DMS79 treated with DMSO at 0.1 percent for 48 hours (cell line): ENCODE results near the gene UNC5CL.

Experiments used
- DNase-seq: peaks from one replicate; lab custom pipeline; 2025; lab: John Stamatoyannopoulos, UW

Gene UNC5CL

DNA sequence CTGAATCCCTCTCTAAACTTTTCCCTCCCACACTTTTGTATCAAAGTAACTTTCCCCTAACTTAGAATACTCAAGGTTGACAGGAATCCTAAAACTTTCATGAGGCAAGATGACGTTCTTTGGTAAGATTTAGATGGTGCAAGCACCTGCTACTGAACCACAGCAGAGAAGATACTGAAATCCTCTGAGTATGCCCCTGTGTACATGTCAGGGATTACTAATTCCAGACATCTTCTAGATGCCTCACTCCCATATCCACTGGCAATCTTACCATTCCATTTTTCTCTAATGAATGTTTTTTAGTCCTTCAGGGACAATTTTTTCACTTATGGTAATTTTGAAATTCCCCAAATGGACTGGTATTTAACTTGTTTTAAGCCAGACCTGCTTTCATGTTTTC, 23.0 kb upstream of the UNC5CL start:
- DNase-seq: no peak

- DNase-seq: peak; percentile 51
Observed at GRCh38 chr6:41061196-41061726, 22.2 kb upstream of the UNC5CL start.

DNA sequence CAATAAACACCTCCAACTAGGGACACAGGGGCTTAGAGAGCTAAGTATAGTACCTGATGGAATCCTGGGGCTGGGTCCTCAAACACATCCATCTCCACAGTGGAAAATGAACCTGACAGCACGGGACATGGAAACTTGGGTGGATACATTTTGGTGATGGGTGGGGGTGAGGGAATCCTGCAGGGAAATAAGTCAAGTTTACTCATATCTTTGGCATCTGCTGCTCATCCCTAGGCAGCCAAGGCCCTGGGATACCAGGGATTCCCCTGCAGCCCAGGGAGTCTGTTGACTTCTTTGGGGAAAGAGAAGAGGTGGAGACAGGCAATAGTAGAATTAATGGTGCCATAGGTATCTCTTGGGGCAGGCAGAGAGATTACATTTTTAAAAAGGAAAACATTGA, 20.5 kb upstream of the UNC5CL start:
- no peak for DNase-seq

DNA sequence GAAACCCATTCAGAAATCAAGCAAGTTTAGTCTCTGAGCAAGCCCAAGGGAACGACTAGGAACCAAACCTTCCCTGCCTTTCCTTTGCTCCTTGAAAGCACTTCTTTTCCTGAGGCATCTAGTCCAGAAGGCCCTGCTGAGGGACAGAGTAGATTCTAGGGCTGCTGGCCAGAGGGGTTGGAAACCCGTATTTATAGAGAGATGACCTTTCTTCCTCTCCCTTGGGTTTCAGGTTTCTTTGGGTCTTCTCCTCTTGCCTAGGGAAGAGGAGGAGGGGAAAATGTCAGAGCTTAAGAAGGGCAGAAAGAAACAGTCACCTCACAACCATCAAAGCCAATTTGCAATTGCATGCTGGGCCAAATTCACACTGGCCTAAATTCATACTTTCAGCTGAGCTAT, 19.8 kb upstream of the UNC5CL start:
- DNase-seq: no peak

DNA sequence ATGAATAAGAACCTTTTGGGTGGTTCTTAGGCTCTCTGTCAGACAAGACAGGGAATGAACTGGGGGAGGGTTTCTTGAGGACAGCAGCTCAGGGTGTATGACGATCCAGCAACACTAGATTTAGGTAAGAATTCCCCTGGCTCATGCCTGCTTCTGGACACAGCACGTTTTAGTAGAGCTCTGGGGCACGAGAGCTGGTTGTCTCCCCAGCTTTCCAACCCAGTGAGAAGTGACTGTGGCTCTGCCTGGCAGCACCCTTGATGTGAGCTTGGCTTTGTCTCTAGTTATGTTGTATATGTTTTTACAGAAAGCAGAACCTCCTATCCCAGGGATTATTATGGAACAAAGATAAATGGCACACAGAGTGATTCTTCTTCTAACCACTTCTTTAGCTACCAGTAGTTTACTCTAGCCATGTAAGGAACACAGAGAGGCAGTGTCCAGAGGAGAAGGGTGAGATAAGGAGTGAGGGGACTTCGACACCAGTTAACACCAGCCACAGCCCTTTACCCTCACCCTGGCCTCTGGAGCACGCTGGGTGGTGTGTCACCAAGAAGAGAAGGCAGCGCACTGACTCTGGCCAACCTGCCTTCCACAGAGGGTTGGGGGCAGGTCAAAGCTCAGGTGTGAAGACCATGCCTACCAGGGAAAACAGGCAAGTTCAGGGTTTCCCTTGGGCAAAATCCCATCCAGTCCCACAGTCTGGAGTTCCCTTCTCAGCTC, 17.9 kb upstream of the UNC5CL start:
- no peak for DNase-seq

DNA sequence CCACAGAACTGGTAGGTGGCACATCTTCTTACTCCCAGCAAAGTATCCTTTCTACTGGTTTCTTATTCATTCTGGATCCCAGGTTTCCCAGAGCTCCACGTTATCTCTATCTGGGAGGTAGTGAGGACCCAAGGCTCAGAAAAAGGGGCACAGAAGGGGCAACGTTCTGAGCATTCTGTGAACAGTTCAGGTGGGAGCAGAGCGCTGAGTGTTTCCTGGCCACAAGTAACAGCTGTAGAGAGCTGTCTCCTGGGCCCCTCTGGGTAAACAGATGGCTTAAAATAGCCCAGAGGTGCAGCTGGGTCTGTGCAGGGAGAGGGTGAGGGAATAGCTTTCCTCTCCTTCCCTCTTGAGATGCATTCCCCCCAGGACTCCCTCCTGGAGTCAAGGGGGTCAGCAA, 16.1 kb upstream of the UNC5CL start:
- DNase-seq: no peak

DNA sequence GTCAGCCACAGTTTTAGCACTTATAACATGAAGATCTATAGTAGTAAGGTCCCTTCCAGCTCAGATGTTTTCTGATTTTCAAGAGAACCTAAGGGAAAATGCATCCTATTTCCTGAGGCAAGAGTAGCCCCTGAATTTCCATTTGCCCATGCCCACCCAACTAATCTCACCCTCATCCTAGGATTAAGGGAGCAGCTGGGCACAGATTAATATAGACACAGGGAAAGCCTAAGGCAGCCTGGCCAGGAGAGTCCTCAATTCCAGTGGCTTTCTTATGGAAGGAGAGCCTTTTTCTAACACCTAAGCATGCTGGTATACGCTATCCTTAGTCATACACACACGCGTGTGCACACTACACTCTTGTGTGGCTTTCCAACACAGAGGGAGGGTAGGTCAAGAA, 15.5 kb upstream of the UNC5CL start:
- no peak for DNase-seq

GRCh38 chr6:41053041-41053440, 14.0 kb upstream of the UNC5CL start, which contains the start of gene APOBEC2:
TSS of gene APOBEC2 (plus strand) at chr6:41053202. CDS start at chr6:41053348, 146 bp downstream.
- DNase-seq: no peak

DNA sequence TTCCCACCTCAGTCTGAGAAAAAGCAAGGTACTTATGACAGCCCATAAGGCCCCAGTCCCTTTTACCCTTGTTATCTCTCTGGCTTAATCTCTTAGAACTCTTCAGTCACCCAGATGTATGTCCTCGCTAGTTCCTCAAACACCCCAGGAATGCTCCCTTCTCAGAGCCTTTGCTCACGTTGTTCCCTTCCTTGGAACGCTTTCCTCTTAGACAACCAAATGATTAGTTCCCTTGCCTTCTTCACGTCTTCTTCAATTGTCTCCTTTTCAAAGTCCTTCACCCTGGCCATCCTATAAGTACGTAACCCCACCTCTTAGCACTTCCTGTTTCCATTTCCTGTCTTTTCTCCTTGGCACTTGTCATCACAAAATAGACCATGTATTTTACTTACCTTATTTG, 12.9 kb upstream of the UNC5CL start:
- DNase-seq: no peak

DNA sequence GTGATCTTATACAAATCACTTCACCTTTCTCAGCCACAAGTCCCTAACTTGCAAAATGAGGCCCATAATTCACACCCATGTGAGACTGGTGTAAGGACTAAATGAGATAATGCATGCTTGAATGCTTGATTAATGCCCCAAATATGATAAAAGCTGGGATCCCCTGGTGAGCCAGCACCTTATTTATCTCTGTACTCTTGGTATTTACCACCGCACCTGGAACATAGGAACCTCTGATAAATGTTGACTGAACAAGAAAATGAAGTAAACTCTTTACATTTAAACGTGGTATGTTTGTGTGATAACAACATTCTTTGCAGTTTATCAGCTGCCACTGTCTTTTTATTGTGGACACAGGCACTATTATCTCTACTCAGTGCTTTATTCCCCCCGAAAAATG, 11.5 kb upstream of the UNC5CL start:
- no peak for DNase-seq

GRCh38 chr6:41049955-41050354, 10.9 kb upstream of the UNC5CL start:
- DNase-seq: no peak

- DNase-seq: no peak
Observed at GRCh38 chr6:41049521-41049920, 10.5 kb upstream of the UNC5CL start.

GRCh38 chr6:41047745-41048732, 9.0 kb upstream of the UNC5CL start:
- no peak for DNase-seq

DNA sequence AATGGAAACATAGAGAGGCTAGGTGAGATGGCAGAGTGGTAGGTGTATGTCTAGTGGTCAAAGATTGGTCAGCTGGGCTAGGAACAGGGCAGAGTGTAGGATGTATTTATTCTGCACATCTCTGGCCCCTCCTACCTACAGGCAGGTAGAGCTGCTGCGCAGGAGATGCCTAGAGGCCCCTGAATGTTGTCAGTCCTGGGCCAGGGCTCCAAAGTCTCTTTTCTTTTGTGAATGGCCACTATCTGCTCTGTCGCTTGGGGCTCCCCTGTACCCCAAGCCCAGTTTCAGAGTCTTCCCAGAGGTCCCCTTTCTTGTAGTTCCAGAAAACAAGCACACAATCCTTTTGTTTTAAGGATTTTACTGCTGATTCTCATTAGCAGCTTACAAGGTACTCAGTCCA, 8.3 kb upstream of the UNC5CL start:
- DNase-seq: no peak

GRCh38 chr6:41046084-41046483, 7.1 kb upstream of the UNC5CL start:
- DNase-seq: no peak

DNA sequence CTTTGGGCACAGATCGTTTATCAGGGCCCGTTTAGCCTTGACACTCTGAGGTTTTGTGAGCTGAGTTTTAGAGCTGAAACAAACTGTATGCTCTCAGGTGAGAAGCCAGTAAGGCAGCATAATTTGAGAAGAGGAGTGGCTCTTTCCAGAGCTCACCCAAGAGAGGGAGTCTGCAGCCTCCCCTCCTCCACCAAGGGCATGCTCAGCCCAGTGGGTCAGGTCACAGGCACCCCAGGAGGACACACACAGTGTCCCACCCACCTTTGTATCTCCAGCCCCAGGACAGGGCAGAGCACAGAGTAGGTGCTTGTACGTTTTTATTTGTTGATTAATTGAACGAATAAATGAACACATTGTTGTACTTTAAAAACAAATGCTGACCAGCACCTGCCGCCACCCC, 6.6 kb upstream of the UNC5CL start:
- peak; percentile 49 for DNase-seq

DNA sequence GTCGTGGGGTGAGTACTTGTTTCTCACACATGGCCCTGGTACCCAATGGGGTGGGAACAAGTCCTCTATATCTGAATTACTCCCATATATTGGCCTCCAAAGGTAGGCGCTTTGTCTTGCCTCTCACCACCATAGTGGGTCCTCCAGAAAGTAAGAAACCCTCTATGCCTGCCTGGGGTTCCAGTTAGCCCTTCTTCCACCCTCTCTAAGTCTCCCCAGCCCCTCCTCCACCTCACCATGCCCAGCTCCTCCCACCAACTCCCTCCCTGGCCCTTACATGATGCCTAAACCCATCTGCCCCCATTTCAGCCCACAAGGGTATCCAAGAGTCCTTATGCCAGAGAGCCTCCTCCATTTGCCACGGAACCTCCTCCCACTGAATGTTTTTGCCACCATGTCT, 4.1 kb upstream of the UNC5CL start:
- no peak for DNase-seq

DNA sequence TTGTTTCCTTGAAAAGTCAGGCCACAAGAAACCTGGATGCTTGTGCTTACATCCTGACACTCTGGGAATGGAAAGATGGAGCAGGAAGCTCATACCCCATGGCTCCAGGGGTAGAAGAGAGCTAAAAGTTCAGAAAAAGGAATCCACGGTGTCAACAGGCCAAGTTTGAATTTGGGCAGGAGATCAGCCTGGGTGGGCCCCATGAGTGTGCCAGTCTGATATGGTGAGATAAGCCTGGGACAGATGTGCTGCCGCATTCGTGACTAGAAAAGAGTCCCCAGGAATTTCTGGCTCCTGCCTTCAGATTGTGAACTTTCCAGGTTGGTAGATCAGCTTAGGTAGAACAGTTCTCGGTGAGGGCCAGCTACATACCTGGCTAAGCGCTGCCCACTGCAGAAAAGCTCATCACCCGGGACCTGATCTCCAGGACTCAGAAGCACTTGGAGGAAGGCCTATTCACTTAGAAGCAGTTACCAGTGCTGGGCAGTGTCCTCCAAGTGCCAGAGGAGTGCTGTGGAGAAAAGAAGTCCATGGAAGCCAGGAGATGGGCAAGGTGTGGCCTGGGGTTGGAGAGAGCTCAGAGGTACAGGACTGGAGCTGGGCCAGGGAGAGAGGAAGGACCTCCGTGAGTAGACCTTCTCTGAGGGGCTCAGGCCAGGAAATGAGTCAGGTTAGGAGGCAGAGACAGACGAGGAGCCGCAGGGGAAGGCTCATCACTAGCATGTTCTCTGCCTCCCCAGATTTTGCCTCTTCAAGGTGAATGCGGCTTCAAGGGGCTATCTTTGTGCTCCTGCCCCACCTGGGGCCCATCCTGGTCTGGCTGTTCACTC, 3.4 kb upstream of the UNC5CL start, which contains the start of gene TSPO2:
TSS of gene TSPO2 (plus strand) at position 242 of the 830 bp plus-strand sequence. CDS start at position 761, 519 bp downstream.
- no peak for DNase-seq

- no peak for DNase-seq
Observed at GRCh38 chr6:41040940-41041536, 2.0 kb upstream of the UNC5CL start.

DNA sequence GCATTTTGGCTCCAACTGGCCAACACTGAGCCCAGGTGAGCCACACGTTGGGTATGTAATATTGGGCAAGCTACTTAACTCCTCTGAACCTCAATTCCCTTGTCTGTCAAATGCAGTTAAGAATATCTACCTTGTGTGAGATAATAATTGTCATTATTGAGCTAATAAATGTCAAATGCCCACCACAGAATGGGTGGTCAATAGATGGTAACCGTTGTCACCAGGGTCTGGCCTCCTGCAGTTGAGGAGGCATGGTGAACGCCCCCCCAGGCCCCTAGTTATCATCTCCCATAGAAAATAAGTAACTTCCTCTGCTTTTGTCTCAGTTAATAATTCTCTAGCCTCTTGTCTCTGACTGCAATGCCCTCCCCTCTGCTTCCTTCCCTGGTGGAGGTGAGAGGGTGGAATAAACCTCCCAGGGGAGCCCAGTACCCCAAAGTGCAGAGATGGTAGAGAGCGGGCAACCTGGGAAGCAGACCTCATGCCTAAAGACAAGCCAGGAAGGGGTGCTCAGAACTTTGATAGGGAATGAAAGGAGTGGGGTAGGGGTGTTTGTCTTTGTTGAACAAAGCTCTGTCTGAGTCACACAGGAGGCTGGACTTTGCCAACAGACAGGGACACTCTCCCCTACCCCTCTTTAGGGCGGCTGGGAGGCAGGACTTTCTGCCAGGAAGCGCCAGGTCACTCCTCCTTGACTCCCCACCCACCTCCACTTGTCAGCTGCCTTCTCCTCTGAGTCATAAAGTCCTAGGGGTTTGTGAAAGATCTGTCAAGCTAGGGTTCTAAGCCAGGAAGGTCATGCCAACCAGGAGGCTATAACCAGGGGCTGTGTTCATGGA, 1.3 kb upstream of the UNC5CL start:
- DNase-seq: no peak
